ENCODE data around the gene SCN2B.

- TF ChIP-seq ELK1 (IDR thresholded peaks at IDR 0.05; ENCODE audit: borderline replicate concordance, low read depth, low read length): no peak
- no peak for TF ChIP-seq CTCF (conservative IDR thresholded peaks at IDR 0.05; ENCODE audit: low read depth, low read length)
- TF ChIP-seq POLR2A (IDR thresholded peaks at IDR 0.05; ENCODE audit: low read depth, low read length): no peak
Observed at GRCh38 chr11:118219244-118219643, 42.8 kb upstream of the SCN2B start.

Measured in IMR-90 (cell line).